Mammary epithelial cell (primary cell): ENCODE data around the gene CFAP221.

Experiments used
- EZH2 ChIP-seq: IDR thresholded peaks from 2 replicates; pipeline ENCODE4 v1.6.1; 2012; ENCODE audit warnings: low read length, inconsistent platforms, borderline replicate concordance
- TF ChIP-seq, protein P1 (sequence below), 2 donors: IDR thresholded peaks in 1 of 2; conservative IDR thresholded peaks in 1 of 2; 2 replicates each; pipeline ENCODE4 v1.5.1; 2011 to 2012; ENCODE audit warnings: inconsistent platforms in 2 of 2, low read length in 2 of 2, mild to moderate bottlenecking in 2 of 2, control low read depth in 1 of 2, low read depth in 1 of 2; ENCODE audit not compliant: insufficient read depth in 1 of 2; ENCODE audit errors: extremely low read depth in 1 of 2

DNA sequence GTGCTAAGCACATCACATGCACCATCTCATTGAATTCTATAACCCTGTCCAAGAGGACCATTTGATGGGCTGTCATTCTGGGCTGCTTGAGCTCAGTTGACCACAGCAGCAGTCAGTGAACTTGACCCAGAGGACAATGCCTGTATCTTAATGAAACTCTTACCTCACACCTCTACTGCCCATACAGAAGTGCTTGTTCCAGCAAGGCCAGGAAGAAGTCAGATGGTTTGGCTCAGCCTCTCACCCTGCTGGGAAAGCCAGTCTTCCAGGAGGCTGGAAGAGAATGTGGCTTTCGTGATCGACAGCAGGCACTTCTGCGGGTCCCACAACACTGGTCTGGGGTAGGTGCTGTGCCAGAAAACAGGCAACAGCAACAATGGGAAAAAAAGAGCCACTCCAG is 47.3 kb downstream of the CFAP221 start:
- TF ChIP-seq, protein P1, sequence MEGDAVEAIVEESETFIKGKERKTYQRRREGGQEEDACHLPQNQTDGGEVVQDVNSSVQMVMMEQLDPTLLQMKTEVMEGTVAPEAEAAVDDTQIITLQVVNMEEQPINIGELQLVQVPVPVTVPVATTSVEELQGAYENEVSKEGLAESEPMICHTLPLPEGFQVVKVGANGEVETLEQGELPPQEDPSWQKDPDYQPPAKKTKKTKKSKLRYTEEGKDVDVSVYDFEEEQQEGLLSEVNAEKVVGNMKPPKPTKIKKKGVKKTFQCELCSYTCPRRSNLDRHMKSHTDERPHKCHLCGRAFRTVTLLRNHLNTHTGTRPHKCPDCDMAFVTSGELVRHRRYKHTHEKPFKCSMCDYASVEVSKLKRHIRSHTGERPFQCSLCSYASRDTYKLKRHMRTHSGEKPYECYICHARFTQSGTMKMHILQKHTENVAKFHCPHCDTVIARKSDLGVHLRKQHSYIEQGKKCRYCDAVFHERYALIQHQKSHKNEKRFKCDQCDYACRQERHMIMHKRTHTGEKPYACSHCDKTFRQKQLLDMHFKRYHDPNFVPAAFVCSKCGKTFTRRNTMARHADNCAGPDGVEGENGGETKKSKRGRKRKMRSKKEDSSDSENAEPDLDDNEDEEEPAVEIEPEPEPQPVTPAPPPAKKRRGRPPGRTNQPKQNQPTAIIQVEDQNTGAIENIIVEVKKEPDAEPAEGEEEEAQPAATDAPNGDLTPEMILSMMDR (conservative IDR thresholded peaks at IDR 0.05 in 1 of 2, IDR thresholded peaks at IDR 0.05 in 1 of 2; ENCODE audit: extremely low read depth in 1 of 2, insufficient read depth in 1 of 2, low read depth in 1 of 2, low read length in 2 of 2), result no peak
- no peak for TF ChIP-seq EZH2
